ENCODE results near the gene HLA-DQB1.

HLA-DQB1 gene

GRCh38 chr6:32610682-32611296 lies 55.7 kb downstream of the HLA-DQB1 start:
- TF ChIP-seq YY1 (IDR thresholded peaks at IDR 0.05; ENCODE audit: low read depth): no peak
- TF ChIP-seq CREB1 (IDR thresholded peaks at IDR 0.05; ENCODE audit: low read depth): no peak
- no peak for TF ChIP-seq TCF12 (IDR thresholded peaks at IDR 0.05; ENCODE audit: low read depth)
- TF ChIP-seq TEAD4 (IDR thresholded peaks at IDR 0.05): no peak
- no peak for TF ChIP-seq ZBTB7A (IDR thresholded peaks at IDR 0.05; ENCODE audit: low read depth)
- no peak for TF ChIP-seq EP300 (IDR thresholded peaks at IDR 0.05; ENCODE audit: borderline replicate concordance)
- no peak for TF ChIP-seq EGR1 (IDR thresholded peaks at IDR 0.05)
- TF ChIP-seq NFIC (IDR thresholded peaks at IDR 0.05): no peak
- TF ChIP-seq TAF1 (IDR thresholded peaks at IDR 0.05; ENCODE audit: low read depth): no peak
- TF ChIP-seq CEBPB (IDR thresholded peaks at IDR 0.05): no peak

GRCh38 chr6:32609731-32610640 lies 56.5 kb downstream of the HLA-DQB1 start:
- no peak for TF ChIP-seq TEAD4 (IDR thresholded peaks at IDR 0.05)
- TF ChIP-seq CREB1 (IDR thresholded peaks at IDR 0.05; ENCODE audit: low read depth): peak; percentile 53; the same call in 1 of the 2 replicates
